Psoas muscle (tissue), 8 donors: Measurements from ENCODE around the gene DGAT2L6. TPM values are rescaled to one million over a fixed set of nuclear protein-coding genes. Genes with fewer than 3 reads are reported as not detected.

Experiments
- ATAC-seq, 4 donors: fragments of 200-7000 bp; cut with Tn5 transposase; one replicate each; pipeline ENCODE4 v1.9.1; 2020; ENCODE audit warnings: moderate library complexity in 3 of 4, mild to moderate bottlenecking in 2 of 4
- DNase-seq, 2 donors: peaks; one replicate each; pipeline ENCODE4 v3.0.0-alpha.2; 2020
- H3K27ac ChIP-seq: fragments of 200-600 bp; one replicate; pipeline ENCODE4 v1.8.0; 2022
- H3K27me3 ChIP-seq, 3 donors: fragments of 200-600 bp in 1 of 3; one replicate each; pipeline versions ENCODE4 v1.6.1 to v1.8.0; 2013 to 2022; ENCODE audit warnings: low read length in 2 of 3, mild to moderate bottlenecking in 2 of 3, moderate library complexity in 1 of 3; ENCODE audit not compliant: insufficient read depth in 3 of 3
- H3K36me3 ChIP-seq, 2 donors: fragments of 200-600 bp in 1 of 2; one replicate each; pipeline versions ENCODE4 v1.6.1 to v1.8.0; 2013 to 2022; ENCODE audit warnings: low read depth in 1 of 2, mild to moderate bottlenecking in 1 of 2, moderate library complexity in 1 of 2; ENCODE audit not compliant: insufficient read depth in 1 of 2
- H3K4me1 ChIP-seq: fragments of 200-600 bp; one replicate; pipeline ENCODE4 v1.8.0; 2022
- H3K4me3 ChIP-seq: fragments of 200-600 bp; one replicate; pipeline ENCODE4 v1.8.0; 2022; ENCODE audit warnings: mild to moderate bottlenecking
- H3K9me3 ChIP-seq: fragments of 200-600 bp; one replicate; pipeline ENCODE4 v1.8.0; 2022
- CTCF ChIP-seq: fragments of 200-600 bp; IDR thresholded peaks from one replicate; pipeline ENCODE4 v1.8.0; 2022; ENCODE audit warnings: antibody characterized with exemption
- WGBS, 3 donors: extraction: QIAGEN DNeasy Blood & Tissue Kit; methylation state at CpG; one replicate each; pipeline versions ENCODE4 v1.1.6 to v1.1.7; 2013; 5-methylcytosine and 5-hydroxymethylcytosine counted together
- intact Hi-C, 2 donors: fragments of 100-400 bp; cut with DNase I; formaldehyde crosslinking; loops; one replicate each; pipeline versions ENCODE4 v1.11.0 to v1.14.2; 2022
- polyA plus RNA-seq, 3 donors: library from polyadenylated mRNA; stranded (reverse); fragments of 200-250 nt; gene quantifications; one replicate each; pipeline ENCODE4 v1.2.3, GENCODE V29; 2013
- total RNA-seq, 4 donors: library from RNA; stranded (reverse); fragmentation: NEBNext Ultra II Directional in 2 of 4; extraction: Animal tissue kit (Norgen Biotek cat#: 25700) in 2 of 4; gene quantifications; one replicate each; pipeline versions ENCODE4 v1.2.1 to v1.2.4, GENCODE V29; 2021 to 2023
- donor health status: healthy with polysubstance abuse.
- donor health status: DM: no; HTN: no; CAD: no; lungs with moderate emphysema.
- donor health status: Bipolar disorder and iron deficiency.
- donor health status: healthy.
- donor health status: DM: yes; HTN: yes; CAD: no.
- donor health status: DM: no; HTN: no; CAD: no.
- donor health status: DM: no; HTN: no; CAD: no.
- donor health status: DM: yes; HTN: yes; CAD: no.

DGAT2L6 gene
- total and polyA plus RNA-seq, 7 donors: not detected

- Histone ChIP-seq H3K27ac (no peak overlapping the region), H3K4me1 (no peaks in the 10 kb centered on the region), H3K36me3 (no peaks in the 10 kb centered on the region), H3K9me3 (peaks cover 2% of the 10 kb centered on the region), H3K27me3 (peaks cover 0 to 3% (median 0%) of the 10 kb centered on the region in 3 donors), H3K4me3 (no peak overlapping the region)
- WGBS, 3 donors: 74 to 86% (median 83%) methylated on average over 7 of the region's 7 CpGs
- intact Hi-C loops: no loop called here
- no peak for DNase-seq
- no peak for ATAC-seq
- TF ChIP-seq CTCF: no peak
These were observed 1.9 kb upstream of the DGAT2L6 start for GRCh38 chrX:70175338-70175737.

GRCh38 chrX:70183091-70183490, 5.8 kb downstream of the DGAT2L6 start:
- 71 to 81% (median 77%) methylated on average over 5 of the region's 5 CpGs for WGBS, 3 donors
- no peak for ATAC-seq
- intact Hi-C loops: no loop called here
- peaks cover 2% of the 10 kb centered on the region for H3K9me3 ChIP-seq
- no peak overlapping the region for H3K27ac ChIP-seq
- H3K27me3 ChIP-seq: peaks cover 0 to 12% (median 0%) of the 10 kb centered on the region in 3 donors
- no peaks in the 10 kb centered on the region for H3K4me1 ChIP-seq
- no peak for TF ChIP-seq CTCF
- H3K4me3 ChIP-seq: no peak overlapping the region
- H3K36me3 ChIP-seq: no peaks in the 10 kb centered on the region
- no peak for DNase-seq

GRCh38 chrX:70190225-70190624, 12.9 kb downstream of the DGAT2L6 start:
- Histone ChIP-seq H3K36me3 (no peaks in the 10 kb centered on the region), H3K4me3 (no peak overlapping the region), H3K4me1 (no peaks in the 10 kb centered on the region), H3K9me3 (peaks cover 8% of the 10 kb centered on the region), H3K27ac (no peak overlapping the region), H3K27me3 (peaks cover 0 to 14% (median 0%) of the 10 kb centered on the region in 3 donors)
- intact Hi-C loops: no loop called here
- no peak for TF ChIP-seq CTCF
- ATAC-seq (no peak), DNase-seq (no peak)

GRCh38 chrX:70196961-70197720, 19.9 kb downstream of the DGAT2L6 start:
- no peaks in the 10 kb centered on the region for H3K36me3 ChIP-seq
- H3K4me3 ChIP-seq: no peak overlapping the region
- peaks cover 8% of the 10 kb centered on the region for H3K9me3 ChIP-seq
- H3K27ac ChIP-seq: no peak overlapping the region
- ATAC-seq (peak in 2 of 4 donors; percentile 34 to 40), DNase-seq (no peak)
- peak; percentile 61 for TF ChIP-seq CTCF
- H3K4me1 ChIP-seq: no peaks in the 10 kb centered on the region
- intact Hi-C loops: loop anchor here in 1 of 2 donors (2.0 kb wide), 1 partner anchor 236 kb away; no protein-coding TSS in a partner anchor
- H3K27me3 ChIP-seq: peaks cover 0 to 9% (median 0%) of the 10 kb centered on the region in 3 donors
- 9 to 14% (median 10%) methylated on average over 12 of the region's 12 CpGs for WGBS, 3 donors
